Hypothalamus (tissue), 51 donors: ENCODE results near the gene BTBD17.
A peak's percentile ranks its signal among the peaks of the same experiment; 100 is the strongest.

ENCODE experiments used
- DNase-seq, 51 donors: peaks; one replicate each; lab custom pipeline; 2025; lab: John Stamatoyannopoulos, UW

The BTBD17 gene

DNA sequence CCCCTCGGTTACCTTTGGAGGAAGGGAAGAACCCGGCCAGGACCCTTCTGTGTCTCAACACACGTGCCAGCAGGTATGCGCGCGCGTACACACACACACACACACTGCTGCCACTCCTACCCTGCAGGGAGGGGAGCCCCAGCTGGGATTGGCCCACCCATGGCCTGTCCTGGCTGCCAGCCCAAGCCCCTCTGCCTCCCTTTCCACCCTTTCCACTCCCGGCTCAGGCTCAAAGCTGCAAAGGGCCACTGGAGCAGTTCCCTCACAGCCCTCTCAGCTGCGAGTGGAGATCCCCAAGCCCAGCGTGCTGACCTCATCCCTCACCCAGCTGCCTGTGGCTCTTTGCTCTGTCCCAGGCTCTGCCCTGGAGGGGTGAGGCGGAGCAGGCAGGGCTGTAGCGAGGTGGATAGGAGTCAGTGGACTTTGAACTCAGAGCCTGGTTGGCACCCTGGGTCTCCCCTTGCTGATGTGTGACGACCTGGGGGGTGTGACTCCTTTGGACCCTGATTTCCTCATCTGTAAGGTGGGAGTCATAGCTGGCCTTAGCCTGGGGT is 21.1 kb downstream of the BTBD17 start:
- DNase-seq = peak in 30 of 51 donors; percentile 6 to 76 (median 34)

DNA sequence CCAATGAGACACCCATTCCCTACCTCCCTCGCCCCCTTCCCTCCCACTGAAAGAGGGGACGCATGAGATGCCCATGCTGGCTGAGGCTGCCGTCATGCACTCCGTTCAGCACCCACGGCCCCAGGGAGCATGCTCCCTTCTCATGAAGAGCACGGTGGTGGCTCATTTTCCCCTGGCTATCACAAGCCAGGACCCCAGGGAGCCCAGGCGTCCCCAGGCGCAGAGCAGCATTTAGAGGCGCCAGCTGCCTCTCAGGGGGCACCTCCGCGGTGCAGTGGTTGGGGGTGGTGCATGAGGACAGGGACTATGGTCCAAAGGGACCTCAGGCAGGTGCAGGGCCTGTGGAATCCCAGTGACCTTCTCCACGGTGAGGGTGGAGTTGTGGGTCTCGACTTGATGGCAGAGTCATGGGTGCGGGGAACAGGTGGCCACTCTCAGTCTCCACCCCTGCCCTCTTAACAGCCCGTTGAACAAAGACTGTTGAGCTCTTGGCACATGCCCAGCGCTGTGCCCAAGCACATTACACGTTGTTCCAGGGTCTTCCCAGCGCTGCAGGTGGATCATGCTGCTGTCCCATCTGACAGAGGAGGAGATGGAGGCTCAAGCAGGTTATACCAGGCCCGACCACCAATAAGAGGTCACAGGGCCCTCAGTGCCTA is 22.0 kb downstream of the BTBD17 start:
- peak in 2 of 51 donors; percentile 23 to 36 for DNase-seq

DNA sequence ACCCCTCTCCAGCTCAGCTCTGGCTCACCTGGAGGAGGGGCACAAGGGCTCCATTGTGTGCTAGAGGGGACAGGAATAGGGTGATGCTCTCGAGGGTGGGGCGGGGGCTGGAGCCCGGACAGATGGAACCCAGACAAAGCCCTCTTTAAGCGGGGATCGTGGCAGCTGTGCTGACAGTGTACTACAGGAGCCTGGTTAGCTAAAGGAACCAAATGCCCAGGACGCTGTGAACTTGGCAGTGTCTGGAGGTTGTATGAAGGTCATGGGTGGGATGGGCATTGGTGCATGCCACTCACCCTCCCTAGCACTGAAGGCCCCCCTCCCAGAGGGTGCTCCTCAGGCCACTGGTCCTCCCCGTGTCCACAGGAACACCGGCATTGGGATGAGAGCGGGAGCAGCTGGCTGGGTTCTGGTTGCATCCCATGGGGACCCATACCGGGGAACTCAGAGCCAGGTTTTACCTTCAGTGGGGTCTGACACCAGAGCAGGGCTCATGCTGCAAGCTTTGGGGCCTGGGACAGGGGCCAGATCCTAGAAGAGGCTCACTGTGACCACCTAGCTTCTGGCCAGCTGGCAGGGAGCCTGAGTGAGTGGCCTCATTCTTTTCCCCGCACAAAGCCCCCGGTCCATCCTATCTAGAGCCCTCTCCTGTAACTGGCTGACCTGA is 23.7 kb downstream of the BTBD17 start:
- peak in 41 of 51 donors; percentile 10 to 84 (median 62) for DNase-seq

DNA sequence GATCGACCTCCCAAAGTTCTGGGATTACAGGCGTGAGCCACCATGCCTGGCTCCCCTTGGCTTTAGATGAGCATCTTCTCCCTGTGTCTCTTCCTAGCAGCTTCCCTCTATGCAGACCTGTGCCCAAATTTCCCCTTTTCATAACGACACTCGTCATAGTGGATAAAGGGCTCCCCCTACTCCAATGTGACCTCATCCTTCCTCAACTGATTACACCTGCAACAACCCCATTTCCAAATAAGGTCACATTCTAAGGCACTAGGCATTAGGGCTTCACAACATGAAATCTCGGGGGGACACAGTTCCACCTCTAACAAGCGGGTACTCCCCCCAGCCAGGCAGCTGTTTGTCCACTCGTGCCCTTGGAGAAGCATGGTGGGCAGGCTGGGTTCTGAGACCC is 25.4 kb downstream of the BTBD17 start:
- DNase-seq = peak in 1 of 51 donors; percentile 6

DNA sequence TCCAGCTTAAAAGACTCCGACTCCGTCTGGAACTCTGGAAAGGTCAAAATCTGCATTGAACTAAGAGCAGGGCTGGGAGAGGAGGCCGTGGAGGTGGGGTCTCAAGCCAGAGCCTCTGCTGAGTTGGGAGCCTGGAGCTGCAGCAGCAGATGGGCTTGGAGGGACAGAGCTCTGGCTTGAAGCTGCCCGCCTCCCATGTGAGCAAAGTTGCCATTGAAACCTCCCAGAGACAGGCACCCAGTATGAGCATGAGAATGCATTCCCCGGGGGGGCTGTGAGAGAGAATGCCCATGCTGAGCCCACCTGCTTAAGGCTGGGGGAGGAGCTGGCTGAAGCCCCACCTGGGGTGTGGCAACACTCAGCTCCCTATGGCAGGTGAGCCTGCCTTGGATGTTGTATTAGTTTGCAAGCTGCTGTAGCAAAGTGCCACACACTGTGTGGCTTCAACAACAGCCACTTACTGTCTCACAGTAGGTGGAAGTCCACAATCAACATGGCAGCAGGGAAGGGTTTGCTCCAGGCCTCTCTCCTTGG is 26.1 kb downstream of the BTBD17 start:
- peak in 1 of 51 donors; percentile 21 for DNase-seq

DNA sequence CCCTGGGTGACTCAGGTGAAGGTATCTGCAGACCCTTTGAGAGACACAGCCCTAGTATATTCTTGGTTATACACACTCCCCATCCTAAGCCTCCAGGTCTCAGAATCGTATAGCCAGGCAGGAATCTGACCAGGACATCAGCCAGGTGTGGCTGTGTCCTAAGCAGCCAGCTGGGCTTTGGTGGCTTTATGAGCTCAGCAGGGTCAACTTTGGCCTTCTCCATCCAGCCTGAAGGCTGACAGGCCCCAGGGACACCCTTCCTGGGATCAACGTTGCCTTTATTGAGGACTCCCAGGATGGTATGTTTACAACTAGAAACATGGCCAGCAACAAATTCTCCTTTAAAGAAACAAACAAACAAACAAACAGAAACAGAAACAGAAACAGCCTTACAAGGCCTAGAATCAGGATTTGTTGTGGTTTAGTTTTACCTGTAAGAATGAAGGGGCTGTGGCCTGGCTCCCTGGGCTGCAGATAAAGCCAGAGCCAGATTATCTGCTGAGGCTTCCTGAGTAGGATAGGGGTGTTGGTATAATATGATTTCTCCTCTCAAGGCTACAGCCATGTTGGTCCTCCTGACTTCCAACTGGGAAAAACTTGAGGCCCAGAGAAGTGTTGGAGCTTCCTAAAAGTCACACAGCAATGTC is 27.2 kb downstream of the BTBD17 start:
- no peak for DNase-seq

DNA sequence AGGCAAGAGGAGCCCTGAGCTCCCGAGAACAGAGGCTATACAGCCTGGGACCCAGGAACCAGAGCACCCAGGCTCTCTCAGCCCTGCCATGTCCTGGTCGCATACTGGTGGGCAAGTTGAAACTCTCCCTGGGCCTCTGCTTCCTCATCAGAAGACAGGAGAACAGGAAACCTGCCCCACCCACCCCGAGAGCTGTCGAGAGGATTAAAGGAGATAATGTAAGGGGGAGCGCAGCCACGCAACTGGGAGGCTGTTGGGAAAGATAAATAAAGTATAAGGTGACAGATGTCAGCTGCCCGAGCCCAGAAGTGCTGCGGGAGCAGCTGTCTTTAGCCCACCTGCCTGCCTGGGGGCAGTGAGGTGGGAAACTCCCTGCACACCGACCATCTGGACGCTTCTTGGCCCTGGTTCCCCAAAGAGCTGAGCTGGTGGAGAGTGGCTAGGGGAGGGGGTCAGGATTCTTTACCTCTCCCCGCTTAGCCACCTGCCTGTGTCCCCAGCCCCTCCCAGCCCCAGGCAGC is 28.8 kb downstream of the BTBD17 start:
- no peak for DNase-seq

DNA sequence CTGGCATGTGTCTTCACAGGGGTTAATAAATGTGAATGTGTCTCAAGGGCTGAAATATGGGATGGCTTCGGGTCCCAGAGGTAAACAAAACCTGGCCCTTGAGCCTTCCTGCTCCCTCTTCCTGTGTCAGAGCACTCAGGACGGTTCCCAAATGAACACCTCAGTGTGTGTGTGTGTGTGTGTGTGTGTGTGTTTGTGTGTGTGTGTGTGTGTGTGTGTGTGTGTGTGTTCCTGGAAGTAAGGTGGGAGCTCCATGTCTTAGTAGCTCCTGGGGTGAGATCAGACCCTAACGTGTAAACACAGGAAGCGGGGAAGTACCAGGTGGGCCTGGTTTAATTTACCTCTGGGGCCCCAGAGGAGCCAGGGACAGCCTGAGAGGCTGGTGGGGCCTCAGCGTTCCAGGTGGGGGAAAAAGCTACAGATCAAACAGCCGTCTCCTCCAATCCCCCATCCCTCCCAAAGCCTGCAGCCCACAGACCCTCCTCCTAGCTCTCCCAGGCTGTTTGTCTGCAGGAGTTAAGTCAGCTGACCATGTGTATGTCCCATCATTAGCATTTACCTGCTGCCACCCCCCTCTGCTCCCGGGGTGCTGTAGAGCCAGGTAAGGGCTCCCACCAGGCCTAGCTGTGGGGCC is 29.5 kb downstream of the BTBD17 start:
- no peak for DNase-seq

DNA sequence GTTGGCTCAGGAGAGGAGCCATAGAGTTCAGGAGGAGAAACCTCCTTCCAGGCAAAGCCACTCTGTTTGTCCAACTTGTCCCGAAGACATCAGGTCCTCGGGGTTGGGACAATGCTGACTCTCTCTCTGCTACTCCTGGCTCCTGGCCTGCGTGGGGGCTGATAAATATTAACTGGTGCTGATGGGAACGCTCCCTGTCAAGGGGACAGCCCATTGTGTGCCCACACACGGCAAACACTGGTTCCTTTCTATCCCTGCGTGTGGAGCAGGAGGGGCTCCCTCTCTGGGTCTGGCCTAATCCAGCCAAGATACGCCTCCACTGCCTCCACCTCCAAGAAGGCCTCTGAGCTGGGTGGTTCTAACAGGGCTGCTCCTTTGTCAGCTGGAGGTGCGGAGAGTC is 31.2 kb downstream of the BTBD17 start:
- peak in 32 of 51 donors; percentile 13 to 87 (median 46) for DNase-seq

DNA sequence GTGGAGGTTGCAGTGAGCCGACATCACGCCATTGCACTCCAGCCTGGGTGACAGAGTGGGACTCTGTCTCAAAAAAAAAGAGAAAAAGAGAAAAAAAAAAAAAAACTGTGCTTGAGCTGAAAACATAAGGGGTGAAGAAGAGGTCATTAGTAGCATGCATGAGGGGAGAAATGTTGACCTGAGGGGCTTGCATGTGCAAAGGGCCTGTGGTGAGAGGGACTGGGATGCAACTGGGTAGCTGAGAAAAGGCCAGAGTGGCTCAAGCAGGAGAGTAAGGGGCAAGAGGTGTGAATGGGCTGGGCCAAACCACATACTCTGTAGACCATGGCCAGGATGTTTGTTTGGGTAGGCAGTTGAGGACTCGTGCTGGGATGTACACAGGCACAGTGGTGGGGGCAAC is 32.3 kb downstream of the BTBD17 start:
- no peak for DNase-seq

DNA sequence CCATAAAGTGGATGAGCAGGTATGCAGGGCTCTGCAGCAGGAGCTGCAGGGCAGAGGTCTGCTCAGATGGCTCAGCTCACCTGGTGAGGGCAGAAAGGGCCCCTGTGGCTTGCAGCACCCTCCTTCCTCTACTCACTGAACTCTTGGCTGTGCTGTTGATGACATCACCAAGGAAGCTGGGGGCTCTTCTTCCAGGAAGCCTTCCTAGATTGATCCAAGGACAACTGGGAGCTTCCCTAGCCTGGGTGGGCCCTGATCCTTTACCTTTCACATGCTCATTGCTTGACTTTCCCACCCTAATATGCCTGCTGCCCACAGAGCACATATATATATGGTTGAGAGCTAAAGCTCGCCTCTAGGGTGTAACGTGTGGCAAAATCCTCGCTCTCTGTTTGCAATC is 33.2 kb downstream of the BTBD17 start:
- no peak for DNase-seq

DNA sequence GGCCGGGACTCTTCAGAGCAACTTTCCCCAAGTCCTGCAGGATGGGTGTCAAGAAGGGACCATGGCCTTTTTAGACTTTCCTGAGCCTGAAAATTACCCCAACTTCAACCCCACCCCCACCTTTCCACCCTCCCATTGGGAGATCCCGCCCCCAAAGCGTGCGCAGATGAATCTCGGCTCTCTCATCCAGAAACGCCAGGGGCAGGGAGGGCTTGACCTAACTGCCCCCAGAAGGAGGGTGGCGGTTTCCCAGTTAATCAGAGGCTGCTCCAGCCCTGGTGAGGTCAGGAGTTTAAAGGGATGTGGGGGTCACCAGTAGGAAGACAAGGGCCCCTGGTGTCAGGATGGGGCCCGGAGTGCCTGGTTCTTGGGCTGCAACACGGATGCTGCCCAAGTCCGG is 35.2 kb downstream of the BTBD17 start:
- no peak for DNase-seq

DNA sequence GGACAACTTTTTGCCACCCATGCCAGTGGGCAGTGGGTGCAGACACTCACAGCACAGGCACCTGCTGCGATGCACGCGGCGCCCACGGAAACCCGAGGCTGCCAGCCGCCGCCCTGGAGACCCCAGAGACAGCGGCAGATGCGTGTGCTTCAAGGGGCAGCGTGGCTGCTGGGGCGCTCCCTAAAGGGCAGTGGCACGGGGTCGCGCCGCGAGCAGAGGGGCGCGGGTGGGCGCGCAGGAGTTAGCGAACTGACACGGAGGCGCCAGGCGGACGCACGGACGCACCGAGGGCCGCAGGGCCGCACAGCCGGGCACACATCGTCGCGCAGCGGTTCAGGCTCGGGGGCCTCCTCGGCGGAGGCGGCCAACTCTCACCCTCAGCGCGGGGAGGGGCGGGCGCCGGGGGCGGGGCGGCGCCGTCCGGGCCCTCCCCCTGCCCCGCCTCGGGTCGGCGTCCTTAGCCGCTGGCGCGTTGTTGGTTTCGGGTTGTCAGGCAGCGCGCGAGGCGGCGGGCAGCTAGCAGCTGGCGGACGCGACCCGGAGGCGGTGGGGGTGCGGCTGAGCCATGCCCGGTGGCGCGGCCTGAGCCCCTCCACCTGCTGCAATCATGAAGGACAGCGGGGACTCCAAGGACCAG is 35.8 kb downstream of the BTBD17 start, which contains the start of gene KIF19:
Gene KIF19, plus strand, starts transcription at position 484 of the 637 bp plus-strand sequence. Its CDS starts 124 bp downstream, at position 608.
- DNase-seq = peak in 38 of 51 donors; percentile 10 to 73 (median 38)

DNA sequence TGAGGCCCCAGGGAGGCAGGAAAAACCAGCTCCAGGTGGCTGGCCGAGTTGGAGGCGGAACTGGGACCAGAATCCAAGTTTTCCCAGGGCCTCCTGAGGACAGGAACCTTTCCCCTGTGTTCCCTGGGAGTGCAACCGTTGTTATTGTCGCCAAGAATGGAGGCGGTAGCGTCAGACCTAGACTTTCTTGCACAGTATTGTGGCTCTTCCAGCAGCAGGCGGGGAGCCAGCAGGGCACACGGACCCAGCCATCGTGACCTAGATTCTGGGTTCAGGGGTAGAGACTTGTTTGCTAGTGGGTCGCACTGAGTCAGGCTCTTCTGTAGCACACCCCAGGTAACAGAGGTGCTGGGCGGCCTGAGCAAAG is 36.3 kb downstream of the BTBD17 start:
- peak in 21 of 51 donors; percentile 6 to 66 (median 27) for DNase-seq

DNA sequence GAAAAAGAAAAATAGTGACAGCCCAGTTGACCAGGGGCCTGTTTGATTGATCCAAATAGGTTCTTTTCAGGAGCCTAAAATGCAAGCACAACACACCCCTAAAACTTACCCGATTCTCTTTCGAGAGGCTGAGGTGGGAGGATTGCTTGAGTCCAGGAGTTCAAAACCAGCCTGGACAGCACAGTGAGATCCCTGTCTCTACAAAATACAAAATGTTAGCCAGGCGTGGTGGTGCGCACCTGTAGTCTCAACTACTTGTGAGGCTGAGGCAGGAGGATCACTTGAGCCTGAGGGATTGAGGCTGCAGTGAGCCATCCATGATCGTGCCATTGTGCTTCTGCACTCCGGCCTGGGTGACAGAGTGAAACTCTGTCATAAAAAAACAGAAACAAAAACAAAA is 37.1 kb downstream of the BTBD17 start:
- DNase-seq = no peak

DNA sequence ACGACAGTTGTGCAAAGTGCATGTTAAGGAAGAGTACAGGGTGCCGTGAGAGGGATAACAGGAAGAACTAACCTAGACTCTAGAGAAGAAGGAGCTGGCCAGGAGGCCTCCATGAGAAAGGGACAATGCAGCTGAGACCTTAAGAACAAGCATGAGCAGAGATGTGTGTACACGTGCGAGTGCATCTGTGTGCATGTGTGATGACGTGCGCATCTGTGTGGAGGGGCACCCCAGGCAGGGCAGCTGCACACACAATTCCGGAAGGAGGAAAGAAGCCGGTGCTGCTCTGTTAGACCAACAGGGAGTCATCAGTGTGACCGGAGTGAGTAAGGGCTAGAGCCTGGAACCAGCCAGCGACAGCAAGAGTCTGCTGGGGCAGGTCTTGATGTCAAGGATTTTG is 43.3 kb downstream of the BTBD17 start:
- no peak for DNase-seq

DNA sequence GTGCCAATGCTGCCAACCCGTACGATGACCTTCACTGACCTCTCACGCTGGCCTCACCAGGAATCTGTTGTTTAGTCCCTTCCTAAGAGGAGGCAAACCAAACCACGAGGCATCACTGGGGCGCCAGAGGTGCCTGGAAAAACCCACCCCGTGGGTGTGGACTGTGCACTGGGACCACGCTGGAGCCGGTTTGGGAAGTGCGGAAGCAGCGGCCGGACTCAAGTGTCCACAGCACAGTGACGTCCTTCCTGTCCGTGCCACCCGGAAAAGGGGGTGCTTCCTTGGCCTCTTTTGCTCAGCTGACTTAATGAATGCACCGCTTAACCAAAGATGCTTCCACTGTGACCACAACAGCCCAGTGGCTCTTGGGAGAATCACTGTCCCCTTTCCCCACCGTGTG is 44.6 kb downstream of the BTBD17 start:
- DNase-seq = no peak

DNA sequence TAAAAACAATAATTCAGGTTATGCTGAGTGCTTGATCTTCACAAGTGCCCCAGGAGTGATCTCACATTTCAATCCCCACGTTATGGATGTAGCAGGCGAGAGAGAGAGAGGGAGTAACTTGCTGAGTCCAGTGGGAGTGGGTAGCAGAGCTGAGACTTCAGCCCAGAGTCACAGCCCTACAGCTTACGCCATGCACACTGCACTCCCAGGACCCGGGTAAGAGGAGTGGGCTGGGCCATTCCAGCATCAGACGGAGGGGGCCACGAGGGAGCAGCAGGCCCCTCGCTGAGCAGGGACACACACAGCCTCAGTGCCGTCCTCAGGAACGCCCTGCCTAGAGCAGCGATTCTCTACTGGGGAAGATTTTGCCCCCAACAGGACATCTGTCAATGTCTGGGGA is 45.4 kb downstream of the BTBD17 start:
- DNase-seq = no peak

DNA sequence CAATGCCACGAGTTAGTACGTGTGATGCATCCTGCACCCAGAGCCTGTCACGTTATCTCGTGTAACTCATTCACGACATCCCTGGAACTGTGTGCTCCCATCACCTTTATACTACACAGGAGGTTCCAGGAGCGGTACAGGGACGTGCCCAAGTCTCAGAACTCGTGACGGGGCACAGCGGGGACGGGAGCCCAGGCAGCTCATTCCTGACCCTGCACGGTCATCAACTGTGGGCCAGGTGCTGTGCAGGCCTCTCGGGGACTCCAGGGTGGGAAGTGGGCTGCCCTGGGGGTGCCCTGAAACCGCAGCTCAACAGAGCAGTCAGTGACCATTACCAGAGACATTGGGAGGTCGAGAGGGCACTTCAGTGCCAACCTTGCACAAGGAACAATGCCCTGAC is 46.8 kb downstream of the BTBD17 start:
- no peak for DNase-seq

DNA sequence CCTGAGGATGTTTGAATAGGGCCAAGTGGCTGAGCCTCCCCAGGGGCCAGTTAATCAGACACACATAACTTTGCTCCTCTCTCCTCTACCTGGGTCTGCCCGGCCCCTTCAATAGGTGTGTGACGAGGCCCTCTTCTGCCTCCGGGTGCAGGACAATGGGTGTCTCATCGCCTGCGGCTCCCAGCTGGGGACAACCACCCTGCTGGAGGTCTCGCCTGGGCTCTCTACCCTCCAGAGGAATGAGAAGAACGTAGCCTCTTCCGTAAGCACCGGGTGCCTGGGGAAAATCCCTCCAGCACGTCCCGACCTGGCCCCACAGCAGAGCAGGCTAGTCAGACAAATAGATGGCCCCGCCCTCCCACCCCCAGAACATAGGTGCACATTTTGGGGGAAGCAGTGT is 51.8 kb downstream of the BTBD17 start:
- DNase-seq = no peak
